Activated CD8-positive, alpha-beta memory T cell treated with anti-CD3 and anti-CD28 coated beads, Interleukin-2, amount 10 ng/mL, durations not matched to agents 7 days and 5 days (primary cell): ENCODE measurements around the gene ATXN1. TPM values are rescaled to one million over a fixed set of nuclear protein-coding genes. Genes with fewer than 3 reads are reported as not detected.
A peak's percentile ranks its signal among the peaks of the same experiment; 100 is the strongest.

Experiments
- ATAC-seq: fragments of 150-1000 bp; cut with Tn5 transposase; one replicate; pipeline ENCODE4 v1.10.0; 2021; ENCODE audit warnings: moderate library complexity
- CTCF ChIA-PET: fragments of 350-600 bp; sonication (Branson Sonifier 250); formaldehyde crosslinking; loops from one replicate; lab custom pipeline; 2021; ENCODE audit warnings: antibody characterized with exemption; lab: Charles Lee
- DNase-seq: peaks from one replicate; pipeline ENCODE4 v3.0.0-alpha.2; 2020
- H3K27ac Mint-ChIP-seq: one replicate; pipeline ENCODE4 v1.8.0; 2021; ENCODE audit warnings: mild to moderate bottlenecking, mixed read lengths
- H3K27me3 Mint-ChIP-seq: one replicate; pipeline ENCODE4 v1.8.0; 2021; ENCODE audit warnings: mixed read lengths
- H3K36me3 Mint-ChIP-seq: one replicate; pipeline ENCODE4 v1.8.0; 2021; ENCODE audit warnings: mild to moderate bottlenecking, mixed read lengths
- H3K4me1 Mint-ChIP-seq: one replicate; pipeline ENCODE4 v1.8.0; 2021; ENCODE audit warnings: mixed read lengths
- H3K4me3 Mint-ChIP-seq: one replicate; pipeline ENCODE4 v1.8.0; 2021; ENCODE audit warnings: mild to moderate bottlenecking, moderate library complexity, mixed read lengths
- H3K9me3 Mint-ChIP-seq: one replicate; pipeline ENCODE4 v1.8.0; 2022; ENCODE audit warnings: low read depth, mixed read lengths
- total RNA-seq, 2 experiments: library from RNA; stranded (reverse); gene quantifications; one replicate each; pipeline ENCODE4 v1.2.3, GENCODE V29; 2021

ATXN1 gene
- total RNA-seq, 2 experiments from 2014 or later = 84.6 to 117 TPM

- CTCF ChIA-PET = interaction anchor here (1.1 to 2.4 kb wide), 6 partner anchors 9 to 155 kb away, joined by 3 to 6 read pairs (median 5); no protein-coding TSS in a partner anchor
- Mint-ChIP-seq H3K4me1 (peaks cover 83% of the 10 kb centered on the region), H3K27me3 (no peaks in the 10 kb centered on the region), H3K36me3 (peaks cover 55% of the 10 kb centered on the region), H3K9me3 (no peaks in the 10 kb centered on the region), H3K4me3 (no peak overlapping the region), H3K27ac (peak overlapping the region; percentile 95)
- ATAC-seq = no peak
- DNase-seq = no peak
These were observed 286.3 kb downstream of the ATXN1 start for GRCh38 chr6:16474772-16475493.

GRCh38 chr6:16473908-16474771 is 287.1 kb downstream of the ATXN1 start:
- CTCF ChIA-PET = interaction anchor here (1.1 to 2.4 kb wide), 6 partner anchors 10 to 154 kb away, joined by 3 to 6 read pairs (median 5); no protein-coding TSS in a partner anchor
- H3K36me3 Mint-ChIP-seq = peaks cover 57% of the 10 kb centered on the region
- peaks cover 85% of the 10 kb centered on the region for H3K4me1 Mint-ChIP-seq
- peak overlapping the region; percentile 59 for H3K4me3 Mint-ChIP-seq
- no peak for DNase-seq
- no peaks in the 10 kb centered on the region for H3K9me3 Mint-ChIP-seq
- H3K27ac Mint-ChIP-seq = peak overlapping the region; percentile 95
- ATAC-seq = peak; percentile 20
- H3K27me3 Mint-ChIP-seq = no peaks in the 10 kb centered on the region

- CTCF ChIA-PET = interaction anchor here (1.2 to 2.4 kb wide), 4 partner anchors 34 to 53 kb away, joined by 3 to 6 read pairs (median 5); no protein-coding TSS in a partner anchor
- H3K4me1 Mint-ChIP-seq = peaks cover 88% of the 10 kb centered on the region
- peaks cover 57% of the 10 kb centered on the region for H3K36me3 Mint-ChIP-seq
- H3K27ac Mint-ChIP-seq = peak overlapping the region; percentile 95
- ATAC-seq (peak; percentile 60), DNase-seq (peak; percentile 76)
- H3K9me3 Mint-ChIP-seq = no peaks in the 10 kb centered on the region
- H3K27me3 Mint-ChIP-seq = no peaks in the 10 kb centered on the region
- peak overlapping the region; percentile 59 for H3K4me3 Mint-ChIP-seq
These were observed 287.9 kb downstream of the ATXN1 start for GRCh38 chr6:16473184-16473907.

GRCh38 chr6:16472349-16473069 is 288.8 kb downstream of the ATXN1 start:
- H3K9me3 Mint-ChIP-seq = no peaks in the 10 kb centered on the region
- H3K4me1 Mint-ChIP-seq = peaks cover 85% of the 10 kb centered on the region
- DNase-seq (no peak), ATAC-seq (no peak)
- peaks cover 51% of the 10 kb centered on the region for H3K36me3 Mint-ChIP-seq
- H3K27me3 Mint-ChIP-seq = no peaks in the 10 kb centered on the region
- CTCF ChIA-PET = interaction anchor here (0.6 to 2.4 kb wide), 6 partner anchors 41 to 347 kb away, joined by 3 to 6 read pairs (median 4); no protein-coding TSS in a partner anchor
- H3K27ac Mint-ChIP-seq = peak overlapping the region; percentile 95
- no peak overlapping the region for H3K4me3 Mint-ChIP-seq

GRCh38 chr6:16471910-16472297 is 289.4 kb downstream of the ATXN1 start:
- CTCF ChIA-PET = interaction anchor here (0.6 to 1.9 kb wide), 9 partner anchors 9 to 347 kb away, joined by 3 to 7 read pairs (median 4); no protein-coding TSS in a partner anchor
- Mint-ChIP-seq H3K4me3 (no peak overlapping the region), H3K27me3 (no peaks in the 10 kb centered on the region), H3K4me1 (peaks cover 84% of the 10 kb centered on the region), H3K36me3 (peaks cover 49% of the 10 kb centered on the region), H3K9me3 (no peaks in the 10 kb centered on the region), H3K27ac (peak overlapping the region; percentile 80)
- ATAC-seq = no peak
- DNase-seq = no peak

DNA sequence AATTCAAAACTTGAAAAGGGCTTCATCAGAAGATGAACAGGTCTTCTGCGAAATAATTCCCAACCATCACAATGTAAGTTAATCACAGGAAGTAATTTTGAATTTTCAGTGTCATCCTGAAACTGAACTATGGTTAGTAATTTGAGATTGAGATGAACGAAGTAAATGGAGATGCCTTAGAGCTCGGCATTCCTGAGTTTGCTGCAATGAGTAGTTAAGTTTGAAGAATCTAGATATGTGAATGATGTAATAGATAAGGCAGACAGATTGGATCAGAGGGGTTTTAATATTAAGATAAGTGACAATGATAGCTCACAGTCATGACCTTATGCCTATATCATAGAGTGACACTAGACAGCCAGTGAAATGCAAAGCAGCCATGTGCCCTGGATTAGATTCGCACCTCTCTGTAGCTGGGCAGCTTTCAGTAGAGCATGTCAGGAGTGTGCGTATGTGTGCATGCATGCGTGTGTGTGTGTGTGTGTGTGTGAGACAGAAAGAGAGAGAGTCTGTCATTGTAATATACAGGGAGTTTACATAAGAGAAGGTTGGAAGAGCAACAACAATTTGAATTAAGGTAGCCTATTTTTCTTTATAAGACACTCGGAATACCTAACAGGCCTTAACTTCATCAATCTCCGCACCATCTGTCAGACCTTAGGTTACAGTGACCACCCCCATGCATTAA is 289.9 kb downstream of the ATXN1 start:
- H3K4me3 Mint-ChIP-seq = peak overlapping the region; percentile 25
- ATAC-seq = peak; percentile 59
- peak overlapping the region; percentile 80 for H3K27ac Mint-ChIP-seq
- H3K4me1 Mint-ChIP-seq = peaks cover 82% of the 10 kb centered on the region
- CTCF ChIA-PET = interaction anchor here (0.6 to 1.9 kb wide), 15 partner anchors 10 to 348 kb away, joined by 3 to 7 read pairs (median 3); partner anchors contain the start of gene ATXN1
- no peaks in the 10 kb centered on the region for H3K27me3 Mint-ChIP-seq
- peaks cover 47% of the 10 kb centered on the region for H3K36me3 Mint-ChIP-seq
- DNase-seq = peak; percentile 51
- no peaks in the 10 kb centered on the region for H3K9me3 Mint-ChIP-seq

GRCh38 chr6:16470502-16471221 is 290.6 kb downstream of the ATXN1 start:
- CTCF ChIA-PET = interaction anchor here (0.6 to 1.9 kb wide), 13 partner anchors 11 to 349 kb away, joined by 3 to 7 read pairs (median 3); partner anchors contain the start of gene ATXN1
- peak overlapping the region; percentile 80 for H3K27ac Mint-ChIP-seq
- H3K4me1 Mint-ChIP-seq = peaks cover 80% of the 10 kb centered on the region
- no peak for ATAC-seq
- peak overlapping the region; percentile 25 for H3K4me3 Mint-ChIP-seq
- no peaks in the 10 kb centered on the region for H3K9me3 Mint-ChIP-seq
- H3K27me3 Mint-ChIP-seq = no peaks in the 10 kb centered on the region
- peaks cover 46% of the 10 kb centered on the region for H3K36me3 Mint-ChIP-seq
- no peak for DNase-seq

DNA sequence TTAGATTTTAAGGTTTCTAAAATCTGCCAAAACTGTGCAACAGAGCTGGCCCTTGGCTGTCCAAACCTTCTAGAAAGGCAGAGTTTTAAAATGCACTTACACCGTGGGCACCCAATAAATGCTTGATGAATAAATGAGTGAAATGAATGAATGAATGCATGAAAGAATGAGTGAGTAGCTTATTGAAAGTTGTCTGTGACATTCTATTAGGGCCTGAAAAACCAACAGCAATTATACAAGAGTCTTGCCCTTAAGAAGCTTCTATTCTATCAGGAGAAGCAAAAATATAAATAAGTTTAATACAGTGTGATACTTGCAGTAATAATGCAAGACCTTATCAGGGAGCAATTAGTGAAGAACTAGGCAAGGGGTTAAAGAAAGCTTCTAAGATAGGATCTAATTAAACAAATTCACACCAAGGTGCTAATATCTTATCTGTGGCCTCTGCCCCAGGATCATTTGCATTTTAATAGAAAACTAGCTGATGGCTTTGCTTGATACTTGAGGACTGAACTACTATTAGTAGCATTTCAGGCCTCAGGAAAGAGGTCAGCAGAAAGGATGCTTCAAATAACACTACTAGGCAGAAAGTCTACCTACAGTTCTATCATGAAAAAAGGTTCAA is 292.2 kb downstream of the ATXN1 start:
- ATAC-seq (no peak), DNase-seq (no peak)
- CTCF ChIA-PET = interaction anchor here (1.3 kb wide), 2 partner anchors 30 to 32 kb away, joined by 3 to 6 read pairs; no protein-coding TSS in a partner anchor
- Mint-ChIP-seq H3K9me3 (peaks cover 1% of the 10 kb centered on the region), H3K27me3 (no peaks in the 10 kb centered on the region), H3K4me1 (peaks cover 77% of the 10 kb centered on the region), H3K36me3 (peaks cover 48% of the 10 kb centered on the region), H3K27ac (no peak overlapping the region), H3K4me3 (no peak overlapping the region)

- Mint-ChIP-seq H3K4me1 (peaks cover 57% of the 10 kb centered on the region), H3K36me3 (peaks cover 59% of the 10 kb centered on the region), H3K27me3 (no peaks in the 10 kb centered on the region), H3K27ac (no peak overlapping the region), H3K9me3 (peaks cover 4% of the 10 kb centered on the region), H3K4me3 (no peak overlapping the region)
- DNase-seq (no peak), ATAC-seq (no peak)
- CTCF ChIA-PET = interaction anchor here (0.7 to 1.7 kb wide), 2 partner anchors 12 to 53 kb away, joined by 3 to 5 read pairs; no protein-coding TSS in a partner anchor
These were observed 294.3 kb downstream of the ATXN1 start for GRCh38 chr6:16466800-16467553.

GRCh38 chr6:16464045-16464444 is 297.2 kb downstream of the ATXN1 start:
- Mint-ChIP-seq H3K27me3 (no peaks in the 10 kb centered on the region), H3K27ac (no peak overlapping the region), H3K36me3 (peaks cover 55% of the 10 kb centered on the region), H3K4me3 (no peak overlapping the region), H3K4me1 (peaks cover 30% of the 10 kb centered on the region), H3K9me3 (peaks cover 4% of the 10 kb centered on the region)
- CTCF ChIA-PET = no interaction called here
- no peak for ATAC-seq
- no peak for DNase-seq
